Measurements from ENCODE around the gene POGLUT3.
A peak's percentile ranks its signal among the peaks of the same experiment; 100 is the strongest.

The POGLUT3 gene

DNA sequence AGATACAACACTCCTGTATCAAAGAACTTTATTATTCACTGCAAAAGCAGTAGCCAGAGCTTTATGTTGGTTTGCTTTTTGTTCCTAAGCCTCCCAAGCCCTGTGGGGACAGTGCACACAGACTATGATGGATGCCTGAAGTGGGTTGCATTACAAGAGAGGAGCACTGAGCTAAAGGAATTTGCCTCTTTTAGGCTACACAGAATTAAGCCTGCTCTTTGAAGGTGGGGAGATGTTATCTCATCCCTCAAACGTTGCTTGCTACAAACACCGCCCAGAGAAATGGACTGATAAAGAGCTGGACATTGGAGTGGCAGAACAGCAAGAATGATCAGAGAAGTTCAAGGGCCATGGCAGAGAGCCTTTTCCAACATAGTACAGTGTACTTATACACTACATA lies 2.5 kb upstream of the POGLUT3 start:
- DNase-seq (ENCODE audit: low spot score): no peak

DNA sequence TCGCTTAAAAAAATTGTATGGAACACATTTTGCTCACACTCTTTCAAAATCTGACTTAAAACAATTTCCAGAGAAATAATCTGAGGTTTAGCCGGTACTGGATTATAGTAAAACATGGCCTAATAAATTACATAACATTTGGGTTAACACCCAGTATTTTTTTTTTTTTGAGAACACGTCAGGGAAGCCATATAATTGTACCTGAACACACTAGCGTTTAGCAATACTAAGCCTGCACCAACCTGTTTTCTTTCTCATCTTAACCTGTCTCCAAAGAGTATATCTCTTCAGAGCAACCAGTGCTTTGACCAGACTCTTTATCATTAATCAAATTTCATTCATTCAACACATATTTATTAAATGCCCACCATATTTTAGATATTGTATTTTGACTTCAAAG lies 2.0 kb upstream of the POGLUT3 start:
- no peak for DNase-seq (ENCODE audit: low spot score)

DNA sequence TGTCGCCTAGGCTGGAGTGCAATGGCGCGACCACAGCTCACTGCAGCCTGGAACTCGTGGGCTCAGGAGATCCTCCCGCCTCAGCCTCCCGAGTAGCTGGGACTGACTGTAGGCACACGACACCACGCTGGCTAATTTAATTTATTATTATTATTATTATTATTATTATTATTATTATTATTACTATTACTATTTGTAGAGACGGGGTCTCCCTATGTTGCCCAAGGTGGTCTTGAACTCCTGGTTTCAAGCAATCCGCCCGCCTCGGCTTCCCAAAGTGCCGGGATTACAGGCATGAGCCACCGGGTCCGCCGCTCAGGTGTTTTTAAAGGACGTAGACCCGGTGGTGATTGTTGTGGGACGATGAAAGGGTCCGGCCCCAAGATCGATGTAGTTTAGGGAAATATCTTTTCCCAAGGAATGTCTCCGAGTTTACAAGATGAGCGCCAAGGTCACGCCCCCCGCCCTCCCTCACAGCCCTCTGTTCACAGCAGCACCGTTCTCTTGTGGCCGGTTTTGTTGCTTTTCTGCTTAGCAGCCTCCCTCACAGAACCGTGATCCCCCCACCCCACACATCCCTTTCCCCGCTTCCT lies 728 bp upstream of the POGLUT3 start:
- no peak for DNase-seq (ENCODE audit: low spot score)

DNA sequence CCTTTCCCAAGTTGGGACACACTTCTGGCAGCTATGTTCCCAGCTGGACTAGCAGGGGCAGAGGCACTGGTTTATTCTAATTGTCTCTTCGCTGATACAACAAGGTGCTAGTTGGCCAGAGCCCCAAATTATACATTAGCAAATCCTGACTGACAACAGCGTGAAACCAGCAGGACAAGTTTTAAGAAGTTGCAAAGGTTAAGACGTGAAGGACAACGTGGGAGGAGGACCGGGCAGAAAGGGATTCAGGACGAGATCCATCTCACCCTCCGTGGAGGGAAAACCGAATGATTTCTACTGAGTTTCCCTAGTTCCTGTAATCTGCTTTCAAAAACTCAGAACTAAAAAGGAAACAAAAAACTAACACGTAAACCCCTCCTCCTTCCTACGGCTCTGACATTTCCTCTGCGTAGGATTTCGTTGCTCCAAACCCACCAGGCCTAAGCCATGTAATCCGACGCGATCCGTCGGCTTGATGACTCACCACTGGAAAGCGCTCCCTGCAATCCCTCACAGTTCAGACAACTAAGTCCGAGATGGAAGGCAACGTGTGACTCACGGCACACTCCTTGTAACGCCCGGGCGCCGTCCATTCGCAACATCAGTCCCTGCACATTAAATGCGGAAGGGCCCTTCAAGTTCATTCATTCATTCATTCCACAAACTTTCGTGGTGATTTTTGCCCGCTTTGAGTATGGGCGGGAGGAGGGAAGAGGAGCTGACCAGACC lies 703 bp downstream of the POGLUT3 start:
- DNase-seq (ENCODE audit: low spot score): peak; percentile 97

DNA sequence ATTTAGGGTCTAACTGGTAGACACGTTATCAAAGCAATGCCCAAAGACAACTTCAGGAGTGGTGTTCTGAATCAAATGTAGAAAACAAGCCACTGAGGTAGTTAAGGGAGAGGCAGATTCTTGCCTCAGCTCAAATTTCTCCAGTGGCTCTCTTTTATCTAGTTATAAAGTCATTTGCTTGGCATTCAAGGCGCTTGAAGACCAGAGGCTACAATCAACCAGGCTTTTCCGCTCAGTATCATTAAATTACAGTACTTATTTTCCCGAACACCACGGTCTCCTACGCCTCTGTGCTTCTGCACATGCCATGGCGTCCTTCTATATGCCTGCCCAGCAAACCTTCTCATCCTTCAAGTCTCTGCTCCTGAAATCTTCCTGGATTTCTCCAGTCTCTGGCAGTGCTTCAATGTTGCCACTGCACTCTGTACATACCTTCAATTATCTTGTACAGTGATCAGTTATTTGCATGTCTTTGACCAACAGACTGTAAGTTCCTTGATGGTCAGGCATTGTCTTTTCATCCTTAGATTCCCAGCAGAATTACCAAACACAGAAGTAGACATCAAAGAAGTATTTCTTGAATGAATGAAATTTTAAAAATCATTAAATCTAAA lies 1.4 kb downstream of the POGLUT3 start:
- no peak for DNase-seq (ENCODE audit: low spot score)

DNA sequence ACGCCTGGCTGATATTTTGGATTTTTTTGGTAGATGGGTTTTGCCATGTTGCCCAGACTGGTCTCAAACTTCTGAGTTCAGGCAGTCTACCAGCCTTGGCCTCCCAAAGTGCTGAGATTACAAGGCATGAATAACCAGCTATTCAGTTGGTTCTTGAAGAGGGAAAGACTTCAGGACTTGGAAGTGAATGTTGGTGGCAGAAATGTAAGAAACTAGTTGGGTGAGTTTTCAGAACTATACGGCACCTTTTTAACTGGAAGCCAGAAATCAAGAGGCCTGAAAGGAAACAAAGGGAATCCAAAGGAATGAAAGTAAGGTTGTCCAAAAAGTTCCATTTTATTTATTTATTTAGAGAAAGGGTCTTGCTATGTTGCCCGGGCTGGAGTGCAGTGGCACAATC lies 2.9 kb downstream of the POGLUT3 start:
- DNase-seq (ENCODE audit: low spot score): no peak

DNA sequence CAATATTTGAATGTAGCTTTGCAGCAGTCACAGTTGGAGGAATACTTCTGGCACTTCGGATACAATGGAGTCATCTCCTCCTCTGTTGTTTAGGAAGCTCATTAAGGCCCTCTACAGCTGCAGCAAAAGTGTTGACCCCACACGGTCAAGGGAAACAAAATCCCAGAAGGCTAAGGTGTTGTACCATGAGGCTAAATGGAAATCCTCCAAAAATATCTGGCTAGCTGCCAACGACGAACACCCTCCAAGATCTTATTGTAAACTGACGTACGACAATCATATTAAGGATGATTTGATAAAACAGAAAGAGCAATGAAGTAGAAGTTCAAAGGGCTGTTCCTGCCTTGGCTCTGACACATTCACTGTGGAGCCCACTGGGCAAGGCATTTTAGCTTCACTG lies 4.0 kb downstream of the POGLUT3 start:
- DNase-seq (ENCODE audit: low spot score): no peak

DNA sequence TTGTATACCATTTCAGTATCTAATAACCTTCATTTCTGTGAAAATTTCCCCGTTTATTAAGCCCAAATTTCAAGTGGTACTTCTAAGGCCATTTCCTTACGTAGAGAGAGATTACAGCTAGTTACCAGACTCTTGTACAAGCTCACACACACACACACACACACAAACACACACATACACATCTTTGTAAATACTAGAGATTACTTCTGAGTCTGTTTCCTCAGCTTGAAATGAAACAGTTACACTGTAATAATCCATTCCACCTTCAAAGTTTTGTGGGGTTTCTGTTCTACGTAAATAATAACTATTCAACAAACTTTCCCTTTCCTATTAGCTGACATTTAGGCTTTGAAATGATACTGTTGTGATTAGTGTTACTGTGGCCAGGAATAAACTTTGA lies 6.2 kb downstream of the POGLUT3 start:
- no peak for DNase-seq (ENCODE audit: low spot score)

DNA sequence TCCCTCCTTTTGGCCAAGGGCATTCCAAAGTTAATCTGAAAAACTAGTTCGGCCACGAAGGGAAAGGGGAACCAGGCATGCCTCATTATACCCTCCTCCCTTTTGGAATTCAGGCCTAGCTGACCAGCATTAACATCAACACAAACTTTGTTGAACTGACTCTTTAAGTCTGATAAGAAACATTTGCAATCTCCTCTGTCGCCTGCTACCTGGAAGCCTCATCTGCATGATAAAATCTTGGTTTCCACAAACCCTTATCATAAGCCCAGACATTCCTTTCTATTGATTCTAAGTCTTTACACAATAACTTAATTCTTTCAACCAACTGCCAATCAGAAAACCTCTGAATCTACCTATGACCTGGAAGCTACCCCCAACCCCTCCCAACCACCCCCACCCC lies 11.4 kb downstream of the POGLUT3 start:
- no peak for DNase-seq (ENCODE audit: low spot score)

DNA sequence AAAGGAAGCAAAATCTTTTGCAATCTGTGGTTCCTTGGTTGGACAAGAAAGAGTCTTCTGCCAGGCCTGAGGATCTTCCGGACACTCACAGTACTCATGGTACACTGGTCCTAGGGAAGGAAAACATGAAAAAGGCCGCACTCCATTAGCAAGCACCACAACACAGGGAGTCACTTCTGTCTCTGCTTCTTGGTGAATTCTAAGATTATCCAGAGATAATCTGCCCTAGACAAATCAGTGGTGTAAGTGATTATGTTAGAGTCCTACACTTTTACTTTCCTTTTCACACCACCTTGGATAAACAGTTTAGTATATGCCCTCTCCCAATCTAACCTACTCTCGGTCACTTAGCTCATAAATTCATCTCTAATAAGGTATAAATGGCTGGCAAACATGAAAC lies 11.9 kb downstream of the POGLUT3 start:
- DNase-seq (ENCODE audit: low spot score): no peak

DNA sequence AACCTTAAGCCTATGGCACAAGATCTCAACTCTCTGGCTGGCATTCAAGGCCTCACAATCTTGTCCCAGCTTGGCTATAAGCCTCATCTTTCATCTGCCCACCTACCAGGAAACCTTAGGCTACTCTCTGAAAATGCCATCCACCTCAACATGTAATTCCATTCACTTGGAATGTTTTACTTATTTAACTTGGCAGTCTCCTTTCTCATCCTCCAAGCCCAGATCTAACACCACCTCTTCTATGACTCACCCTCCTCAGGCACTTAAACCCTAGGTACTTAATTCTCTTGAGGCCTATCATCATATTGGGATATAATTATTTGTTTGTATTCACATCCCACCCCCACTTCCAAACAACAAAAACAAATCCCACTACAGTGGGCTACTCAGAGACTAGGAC lies 15.0 kb downstream of the POGLUT3 start:
- no peak for DNase-seq (ENCODE audit: low spot score)

DNA sequence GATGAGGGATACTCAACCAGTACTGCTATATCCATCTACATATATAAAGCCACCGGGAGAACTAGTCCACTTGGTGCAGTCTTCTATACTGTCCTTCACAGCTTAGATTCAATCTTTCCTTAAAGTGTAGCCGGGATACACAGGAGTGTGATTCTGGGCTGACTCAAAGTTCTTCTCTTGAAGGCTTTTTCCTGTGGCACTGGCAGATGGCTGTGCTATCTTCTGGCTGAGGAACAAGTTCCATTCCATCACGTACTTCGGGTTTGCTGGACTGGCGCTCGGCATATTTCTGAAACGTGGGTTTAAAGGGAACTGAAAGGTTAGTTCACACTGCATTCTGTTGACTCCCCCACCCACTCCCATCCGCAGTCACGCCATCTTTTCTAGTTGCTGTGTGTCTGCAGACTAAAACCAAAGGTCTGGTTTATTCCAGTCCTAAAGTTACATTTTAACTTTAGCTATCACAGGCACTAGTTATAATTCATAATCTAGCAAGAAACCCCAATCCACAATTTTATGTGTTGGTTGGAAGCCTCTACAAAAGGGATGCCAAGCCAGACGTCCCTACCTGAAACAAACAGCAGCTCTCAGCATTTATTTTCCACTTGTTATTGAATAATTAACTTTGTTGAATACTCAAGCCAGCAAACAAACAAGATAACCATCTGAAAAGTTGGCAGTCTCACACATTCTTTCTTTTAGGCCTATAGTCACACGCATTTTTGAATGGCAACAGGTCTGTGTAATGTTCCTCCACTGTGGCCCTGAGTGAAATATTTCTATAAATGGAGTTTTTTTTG lies 23.3 kb downstream of the POGLUT3 start:
- no peak for DNase-seq (ENCODE audit: low spot score)

DNA sequence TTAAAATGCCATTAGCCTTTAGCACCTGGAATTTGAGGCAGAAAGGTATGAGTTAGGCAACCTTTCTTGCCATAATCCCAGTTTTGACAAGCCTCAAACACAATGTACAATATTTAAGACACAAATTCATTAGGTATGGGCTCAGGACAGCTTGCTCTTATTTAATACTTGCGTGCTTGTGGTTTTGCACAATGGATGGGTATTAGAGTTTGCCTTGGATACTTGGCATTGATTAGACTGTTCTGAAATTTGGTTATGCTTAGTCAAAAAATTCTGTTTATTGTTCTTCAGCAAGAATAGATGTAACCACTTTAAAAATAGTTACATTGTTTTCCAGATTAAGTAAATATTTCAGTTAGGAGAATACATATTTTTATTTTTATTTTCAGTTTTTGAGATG lies 25.5 kb downstream of the POGLUT3 start:
- DNase-seq (ENCODE audit: low spot score): no peak

DNA sequence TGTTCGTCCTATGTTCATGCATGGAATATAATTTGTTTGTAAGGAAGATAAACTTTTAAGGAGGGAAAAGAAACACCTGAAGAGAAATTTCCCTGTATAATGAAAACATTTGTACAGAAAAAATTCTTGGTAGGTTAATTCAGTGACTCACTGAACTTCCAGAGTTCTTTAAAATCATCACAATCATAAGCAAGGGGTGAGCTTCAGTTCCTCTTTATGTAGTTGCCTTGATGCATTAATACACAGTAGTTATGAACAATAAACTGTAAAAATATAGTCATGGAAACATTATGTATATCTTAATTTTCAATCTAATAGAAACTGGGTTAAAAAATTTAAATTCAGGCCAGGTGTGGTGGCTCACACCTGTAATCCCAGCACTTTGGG lies 29.7 kb downstream of the POGLUT3 start:
- DNase-seq (ENCODE audit: low spot score): no peak

DNA sequence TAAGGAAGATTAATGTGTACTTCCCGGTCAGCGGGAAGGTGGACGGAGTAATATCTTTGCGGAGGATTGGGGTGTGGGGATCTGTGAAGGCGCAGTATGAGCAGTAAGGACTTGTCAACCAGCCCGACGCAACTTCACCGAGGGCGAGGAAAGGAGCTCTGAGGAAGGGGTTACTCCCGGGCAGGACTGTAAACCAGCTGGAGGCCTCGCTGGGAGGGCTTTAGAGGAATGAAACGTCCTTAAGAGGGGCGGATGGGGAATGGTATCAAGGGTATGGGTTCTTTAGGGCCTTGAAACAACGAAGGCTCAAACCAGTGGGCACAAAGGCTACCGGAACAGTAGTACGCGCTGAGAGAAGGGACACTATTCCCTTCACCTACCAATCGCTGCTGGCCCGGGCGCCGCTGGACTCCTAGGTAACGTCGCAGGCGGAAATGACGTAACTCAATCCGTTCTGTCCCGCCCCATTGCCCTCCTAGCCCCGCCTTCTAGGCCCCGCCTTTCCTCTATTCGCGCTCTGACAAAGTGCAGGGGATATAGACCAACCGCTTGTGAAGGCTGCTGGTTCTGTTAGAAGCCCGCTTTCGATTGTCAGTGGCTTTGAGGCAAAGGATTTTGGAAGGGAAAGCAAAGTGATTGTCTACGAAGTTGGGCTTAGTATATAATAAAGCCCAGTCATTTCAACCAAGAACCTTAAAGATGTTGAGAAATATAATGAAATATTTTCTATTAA lies 30.9 kb downstream of the POGLUT3 start, which contains the start of gene C11orf65:
C11orf65 (minus strand) TSS at position 439 of the 733 bp plus-strand sequence. CDS start 5,970 bp downstream, outside the sequence.
- peak; percentile 98 for DNase-seq (ENCODE audit: low spot score)

DNA sequence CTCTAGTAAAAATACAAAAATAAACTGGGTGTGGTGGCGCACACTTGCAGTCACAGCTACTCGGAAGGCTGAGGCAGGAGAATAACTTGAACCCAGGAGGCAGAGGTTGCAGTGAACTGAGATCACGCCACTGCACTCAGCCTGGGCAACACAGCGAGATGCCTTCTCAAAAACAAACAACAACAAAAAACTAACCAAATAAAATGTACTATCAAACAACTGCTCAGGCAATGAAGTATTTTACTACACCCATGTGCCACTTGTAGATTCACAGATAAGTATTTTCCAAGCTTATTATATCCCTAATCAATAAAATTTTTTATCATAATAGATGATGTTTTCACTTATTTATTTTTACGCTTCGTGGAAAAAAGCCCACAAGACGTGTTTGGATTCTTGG lies 31.8 kb downstream of the POGLUT3 start:
- DNase-seq (ENCODE audit: low spot score): no peak

DNA sequence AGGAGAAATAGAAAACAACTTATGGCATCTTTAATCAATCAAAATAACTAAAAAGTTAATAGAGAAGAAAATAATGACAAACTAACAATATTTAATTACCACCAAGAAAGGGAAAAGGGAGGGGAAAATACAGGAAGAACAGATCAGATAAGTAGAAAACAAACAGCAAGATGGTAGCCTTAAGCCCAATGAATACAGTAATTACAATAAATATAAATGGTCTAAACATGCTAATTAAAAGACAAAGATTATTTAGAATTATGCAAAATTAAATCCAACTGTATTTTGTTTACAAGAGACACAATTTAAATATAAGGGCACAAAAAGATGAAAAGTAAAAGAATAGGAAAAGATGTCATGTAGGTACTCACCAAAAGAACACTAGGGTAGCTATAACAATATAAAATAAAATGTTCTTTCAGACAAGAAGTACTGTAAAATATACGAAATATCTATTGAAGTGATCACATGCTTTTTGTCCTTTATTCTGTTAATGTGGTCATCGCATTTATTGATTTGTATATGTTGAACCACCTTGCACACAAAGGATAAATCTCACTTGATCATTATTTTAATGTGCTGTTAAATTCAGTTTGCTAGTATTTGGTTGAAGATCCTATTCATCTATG lies 44.9 kb downstream of the POGLUT3 start:
- no peak for DNase-seq (ENCODE audit: low spot score)
